HEK293T (cell line): ENCODE results near the gene CEP44.

Experiments
- ELF4 ChIP-seq: fragments of 450-650 bp; IDR thresholded peaks from 2 replicates; pipeline ENCODE4 v1.6.1; 2017; ENCODE audit warnings: antibody characterized with exemption
- FOXK2 ChIP-seq: fragments of 450-650 bp; IDR thresholded peaks from 2 replicates; pipeline ENCODE4 v1.6.1; 2016; ENCODE audit warnings: mild to moderate bottlenecking
- FOXM1 ChIP-seq: fragments of 450-650 bp; IDR thresholded peaks from 2 replicates; pipeline ENCODE4 v1.6.1; 2017; ENCODE audit warnings: mild to moderate bottlenecking, borderline replicate concordance
- HDGF ChIP-seq: fragments of 450-650 bp; IDR thresholded peaks from 2 replicates; pipeline ENCODE4 v1.6.1; 2017; ENCODE audit warnings: antibody characterized with exemption, borderline replicate concordance
- LEF1 ChIP-seq: fragments of 450-650 bp; IDR thresholded peaks from 2 replicates; pipeline ENCODE4 v1.6.1; 2017; ENCODE audit warnings: mild to moderate bottlenecking, borderline replicate concordance
- NFRKB ChIP-seq: fragments of 450-650 bp; IDR thresholded peaks from 2 replicates; pipeline ENCODE4 v1.6.1; 2016; ENCODE audit warnings: mild to moderate bottlenecking, moderate library complexity
- SP1 ChIP-seq: fragments of 450-650 bp; IDR thresholded peaks from 2 replicates; pipeline ENCODE4 v1.6.1; 2017
- SUZ12 ChIP-seq: fragments of 450-650 bp; IDR thresholded peaks from 2 replicates; pipeline ENCODE4 v1.6.1; 2016; ENCODE audit warnings: mild to moderate bottlenecking
- TARDBP ChIP-seq: fragments of 450-650 bp; IDR thresholded peaks from 2 replicates; pipeline ENCODE4 v1.6.1; 2016

- TF ChIP-seq FOXM1 (no peak), SP1 (no peak), TARDBP (no peak), HDGF (no peak), ELF4 (no peak), LEF1 (no peak), FOXK2 (no peak), NFRKB (no peak), SUZ12 (no peak)
Measured at GRCh38 chr4:174256277-174256713, 27.4 kb upstream of the CEP44 start.
